NOMO-1 treated with DMSO at 0.1 percent for 48 hours (cell line): ENCODE data around the gene MAPK10.

Experiments
- DNase-seq: peaks from one replicate; lab custom pipeline; 2025; ENCODE audit not compliant: unreplicated experiment; lab: John Stamatoyannopoulos, UW

MAPK10 gene

GRCh38 chr4:86279293-86279960 is 80.4 kb downstream of the MAPK10 start:
- DNase-seq = no peak

DNA sequence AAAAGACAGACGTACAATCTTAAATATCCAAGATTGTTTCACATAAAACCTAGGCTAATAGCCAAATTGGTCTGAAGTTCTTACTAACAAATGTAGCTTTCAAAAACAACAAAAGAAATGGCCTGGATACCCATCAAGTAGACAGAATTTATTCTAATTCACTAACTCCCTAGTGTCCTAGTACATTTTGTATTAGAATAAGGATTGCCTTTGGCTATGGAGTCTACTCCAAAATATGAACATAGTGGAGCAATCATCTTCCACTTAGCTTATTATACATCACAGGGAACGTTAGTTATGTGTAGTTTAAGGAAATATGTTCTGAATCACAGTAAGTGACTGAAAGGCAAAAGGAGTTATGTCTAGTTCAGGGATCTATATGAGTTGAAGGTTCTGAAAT is 81.7 kb downstream of the MAPK10 start:
- DNase-seq = no peak

DNA sequence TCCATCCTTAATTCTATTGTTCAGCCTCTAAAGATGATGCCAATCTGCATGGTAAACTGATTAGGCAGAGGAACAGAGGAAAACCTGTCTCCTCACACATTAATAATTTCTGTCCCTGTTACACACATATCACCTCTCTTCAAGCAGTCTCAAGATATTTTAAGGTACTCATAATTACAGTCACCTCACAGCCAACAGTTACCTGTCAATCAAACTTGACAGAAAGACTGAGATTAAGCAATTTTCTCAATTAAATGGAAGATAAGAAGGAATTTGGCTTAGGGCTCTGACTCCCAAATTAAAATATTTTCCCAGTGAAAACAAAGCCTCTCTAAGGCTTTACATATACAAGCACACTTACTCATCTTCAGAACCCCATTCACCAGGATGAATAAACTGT is 85.2 kb downstream of the MAPK10 start:
- DNase-seq = no peak

DNA sequence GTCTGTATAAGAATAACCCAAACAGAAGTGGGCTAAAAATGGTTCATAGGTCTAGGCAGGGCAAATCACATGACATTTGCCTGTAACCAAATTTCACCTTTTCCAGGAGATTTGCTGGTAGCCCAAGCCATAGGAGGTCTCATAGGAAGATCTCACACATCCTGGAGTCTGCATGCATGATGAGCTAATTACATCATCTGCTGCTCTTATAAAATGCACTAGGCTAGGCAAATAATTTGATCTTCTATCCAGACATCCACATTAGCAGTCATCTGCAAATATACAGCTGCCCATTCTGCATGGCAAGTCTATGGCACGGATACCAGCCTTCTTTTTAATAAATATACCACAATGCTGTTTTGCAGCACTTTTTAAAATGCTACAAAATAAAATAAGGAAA is 87.2 kb downstream of the MAPK10 start:
- no peak for DNase-seq

DNA sequence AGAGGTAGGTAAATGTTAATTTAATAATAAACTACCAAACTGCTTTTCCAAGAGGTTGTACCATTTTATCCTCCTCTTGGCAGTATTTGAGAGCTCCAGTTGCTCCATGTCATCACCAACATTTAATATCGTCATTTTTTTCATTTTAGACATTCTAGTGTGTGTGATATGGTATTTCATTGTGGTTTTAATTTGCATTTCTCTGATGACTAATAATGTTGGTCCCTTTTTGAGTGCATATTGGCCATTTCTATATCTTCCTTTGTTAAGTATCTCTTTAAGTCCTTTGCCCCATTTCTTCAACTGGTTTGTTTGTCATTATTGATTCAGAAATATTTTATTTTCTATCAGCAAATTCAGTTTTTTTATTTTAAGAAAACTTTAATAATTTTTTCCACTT is 88.8 kb downstream of the MAPK10 start:
- DNase-seq = no peak

DNA sequence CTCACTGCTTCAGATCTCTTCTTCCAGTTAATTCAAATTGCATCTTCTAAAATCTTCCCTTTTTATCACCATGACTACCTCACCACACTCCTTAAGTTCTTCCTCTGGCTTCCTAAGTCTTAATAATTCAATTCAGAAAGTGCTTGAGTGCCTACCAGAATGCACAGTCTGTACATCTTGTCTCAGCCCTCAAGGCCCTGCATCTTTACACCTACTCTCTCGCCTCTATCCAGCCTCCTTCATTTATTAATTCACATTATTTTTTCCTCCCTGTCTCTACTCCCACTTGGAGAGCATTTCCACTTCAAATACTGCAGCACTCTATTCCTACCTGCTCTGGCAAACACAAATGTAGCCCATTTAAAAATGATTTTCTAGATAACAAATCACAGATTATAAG is 90.5 kb downstream of the MAPK10 start:
- no peak for DNase-seq

GRCh38 chr4:86264241-86264640 is 95.6 kb downstream of the MAPK10 start:
- no peak for DNase-seq

DNA sequence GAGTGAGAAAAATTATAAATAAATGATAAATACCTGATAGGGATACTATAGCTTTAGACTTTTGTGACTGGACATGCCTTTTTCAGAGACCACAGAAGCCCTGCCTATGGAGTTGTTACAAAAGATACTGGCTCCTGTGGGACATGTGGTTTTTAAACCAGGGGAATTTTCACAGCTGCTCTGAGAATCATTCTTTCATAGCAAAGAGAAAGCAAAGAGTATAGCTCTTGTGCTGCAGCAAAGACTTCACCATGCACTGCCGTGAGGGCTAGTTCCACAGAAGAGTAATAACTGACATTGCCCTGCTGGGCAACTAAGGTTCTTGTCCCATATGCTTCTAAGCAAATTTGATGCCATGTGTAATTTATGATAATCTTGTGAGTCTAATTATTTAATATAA is 98.2 kb downstream of the MAPK10 start:
- no peak for DNase-seq

GRCh38 chr4:86256086-86256485 is 103.8 kb downstream of the MAPK10 start:
- DNase-seq = no peak

GRCh38 chr4:86250619-86251018 is 109.2 kb downstream of the MAPK10 start:
- no peak for DNase-seq

- no peak for DNase-seq
Measured at GRCh38 chr4:86250006-86250405, 109.8 kb downstream of the MAPK10 start.

GRCh38 chr4:86249074-86249473 is 110.8 kb downstream of the MAPK10 start:
- no peak for DNase-seq

GRCh38 chr4:86247906-86248305 is 111.9 kb downstream of the MAPK10 start:
- DNase-seq = no peak

DNA sequence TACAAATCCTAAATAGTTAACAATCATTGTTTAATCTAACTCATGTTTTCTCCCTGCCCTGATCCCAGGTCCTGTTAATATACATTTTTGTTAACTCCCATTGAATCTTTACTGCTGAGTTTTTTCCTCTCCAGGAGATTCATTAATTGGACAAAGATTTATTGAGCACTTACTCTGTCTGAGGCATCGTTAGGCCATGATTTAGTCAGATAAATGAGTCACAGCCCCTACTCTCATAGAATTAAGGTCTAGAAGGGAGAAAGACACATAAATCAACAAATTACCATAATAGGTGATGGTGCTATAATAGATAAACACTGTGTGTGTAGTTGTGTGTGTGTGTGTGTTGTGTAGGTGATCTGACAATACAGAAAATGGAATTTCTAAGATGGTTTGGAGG is 112.5 kb downstream of the MAPK10 start:
- no peak for DNase-seq

DNA sequence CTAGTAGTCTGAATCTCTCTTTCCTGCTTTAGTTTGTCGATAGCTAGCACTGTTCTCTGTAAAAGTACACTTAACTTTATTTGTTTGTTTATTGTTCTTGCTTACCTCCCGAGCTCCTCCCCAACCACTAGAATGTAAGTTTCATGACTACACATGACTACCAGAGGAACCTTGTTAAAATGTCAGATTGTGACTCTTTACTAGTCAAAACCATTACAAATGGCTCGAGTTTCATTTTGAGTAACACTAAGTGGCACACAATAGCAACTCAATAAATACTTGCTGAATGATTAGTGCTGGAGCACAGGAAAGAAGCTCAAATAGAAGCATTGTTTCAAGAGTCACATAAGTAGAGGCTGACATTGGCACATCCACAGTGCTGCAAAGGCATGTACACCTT is 116.1 kb downstream of the MAPK10 start:
- DNase-seq = no peak

GRCh38 chr4:86242677-86243076 is 117.2 kb downstream of the MAPK10 start:
- DNase-seq = no peak

- no peak for DNase-seq
Measured at GRCh38 chr4:86235549-86235948, 124.3 kb downstream of the MAPK10 start.

DNA sequence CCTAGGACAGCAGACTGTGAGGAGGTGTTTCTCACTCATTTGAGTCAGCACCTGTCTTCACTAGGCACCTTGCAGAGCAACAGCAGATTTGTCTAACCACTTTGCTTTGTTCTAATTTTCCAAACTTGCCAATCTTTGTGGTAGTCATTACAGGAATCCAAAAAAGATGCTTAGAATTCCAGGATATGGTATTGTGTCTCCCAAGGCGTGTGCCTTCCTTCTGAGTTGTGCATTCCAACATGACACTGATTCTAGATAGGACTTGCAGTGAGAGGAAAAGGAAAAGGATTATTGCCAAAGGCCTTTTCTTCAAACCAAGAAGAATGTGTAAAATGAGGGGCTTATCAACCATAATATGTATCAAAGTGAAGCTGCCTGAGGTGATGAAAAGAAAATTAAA is 126.2 kb downstream of the MAPK10 start:
- no peak for DNase-seq

DNA sequence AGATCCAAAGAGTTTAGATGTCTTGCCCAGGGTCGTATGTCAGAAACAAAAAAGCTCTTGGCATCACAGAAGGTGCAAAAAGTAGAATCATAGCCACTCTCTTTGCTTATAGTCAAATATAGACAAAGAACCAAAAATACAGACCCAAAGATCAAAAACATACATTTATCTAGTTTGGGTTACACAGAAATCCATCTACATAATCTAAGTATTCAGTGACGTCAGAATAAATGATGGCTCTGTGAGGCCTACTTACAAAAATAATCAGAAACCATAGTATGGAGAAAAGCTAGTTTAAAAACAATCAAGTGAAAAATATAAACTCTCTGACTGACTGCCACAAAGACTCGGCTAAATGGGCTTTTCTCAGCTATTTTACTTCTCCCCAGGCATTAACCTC is 126.8 kb downstream of the MAPK10 start:
- no peak for DNase-seq

- DNase-seq = no peak
Measured at GRCh38 chr4:86223472-86223871, 136.4 kb downstream of the MAPK10 start.

- no peak for DNase-seq
Measured at GRCh38 chr4:86221002-86221401, 138.9 kb downstream of the MAPK10 start.

GRCh38 chr4:86220121-86220520 is 139.7 kb downstream of the MAPK10 start:
- DNase-seq = no peak

GRCh38 chr4:86218746-86219473 is 140.9 kb downstream of the MAPK10 start:
- DNase-seq = no peak
